HepG2 (cell line): ENCODE measurements around the gene CYP4X1. TPM values are rescaled to one million over a fixed set of nuclear protein-coding genes. Genes with fewer than 3 reads are reported as not detected.

Experiments used
- ATAC-seq: fragments of 200-7000 bp; cut with Tn5 transposase; 3 replicates; pipeline ENCODE4 v1.9.1; 2020; ENCODE audit warnings: mild to moderate bottlenecking, moderate library complexity
- BruUV-seq: library from RNA; stranded (reverse); fragments of 400-500 nt; replicated peaks from 2 replicates; lab custom pipeline; 2021; lab: Mats Ljungman, UMichigan
- CTCF ChIA-PET: fragments of 300-600 bp; formaldehyde crosslinking; extraction: SDS; loops from one replicate; lab custom pipeline; 2021; ENCODE audit warnings: low total read pairs, inconsistent platforms, low intra/inter-chr PET ratio; lab: Yijun Ruan, JAX
- POLR2A ChIA-PET: fragments of 350-600 bp; sonication (Branson Sonifier 250); formaldehyde crosslinking; loops from one replicate; lab custom pipeline; 2020; ENCODE audit warnings: antibody characterized with exemption, inconsistent platforms; lab: Yijun Ruan, JAX
- DNase-seq: peaks from one replicate; pipeline ENCODE4 v3.0.0-alpha.2; 2015; ENCODE audit warnings: low spot score
- FAIRE-seq: peaks from 3 replicates; lab custom pipeline; 2011; peaks lifted over from hg19 to GRCh38; lab: Jason Lieb, UNC
- H2AFZ ChIP-seq: one replicate; pipeline ENCODE4 v1.6.1; 2011; ENCODE audit warnings: low read length, inconsistent platforms
- H3K27ac ChIP-seq: fragments of 300-600 bp; 3 replicates; pipeline ENCODE4 v1.8.0; 2011; ENCODE audit warnings: mixed run types, mild to moderate bottlenecking, mixed read lengths, low read length, inconsistent platforms; ENCODE audit not compliant: insufficient read depth; ENCODE audit errors: extremely low read length
- H3K27me3 ChIP-seq, 2 experiments: fragments of 200-600 bp in 1 of 2; 2 replicates in 1 of 2; 3 replicates in 1 of 2; pipeline versions ENCODE4 v1.6.0 to v1.8.0; 2011; ENCODE audit warnings: low read length in 2 of 2, mild to moderate bottlenecking in 2 of 2, moderate library complexity in 2 of 2, inconsistent platforms in 1 of 2; ENCODE audit not compliant: insufficient read depth in 2 of 2, control insufficient read depth in 1 of 2
- H3K36me3 ChIP-seq, 2 experiments: fragments of 200-600 bp in 1 of 2; replicated peaks in 1 of 2; 2 replicates in 1 of 2; 3 replicates in 1 of 2; pipeline versions ENCODE4 v1.5.1 to v1.8.0; 2011; ENCODE audit warnings: low read length in 2 of 2, inconsistent platforms in 1 of 2; ENCODE audit not compliant: insufficient read depth in 2 of 2, control insufficient read depth in 1 of 2
- H3K4me1 ChIP-seq: 2 replicates; pipeline ENCODE4 v1.5.1; 2012; ENCODE audit warnings: low read length, inconsistent platforms; ENCODE audit not compliant: insufficient read depth
- H3K4me2 ChIP-seq: 2 replicates; pipeline ENCODE4 v1.6.0; 2011; ENCODE audit warnings: low read depth, low read length, inconsistent platforms
- H3K4me3 ChIP-seq, 3 experiments: fragments of 200-600 bp in 1 of 3; sonication (generic), shearing (Covaris generic) in 1 of 3; replicated peaks in 1 of 3; 2 replicates each; pipeline ENCODE4 v1.5.1; 2011 to 2016; ENCODE audit warnings: low read length in 3 of 3, inconsistent platforms in 2 of 3, low read depth in 2 of 3, mild to moderate bottlenecking in 2 of 3, control low read depth in 1 of 3, mixed read lengths in 1 of 3; ENCODE audit not compliant: insufficient read depth in 1 of 3
- H3K79me2 ChIP-seq: one replicate; pipeline ENCODE4 v1.6.1; 2011; ENCODE audit warnings: low read length, inconsistent platforms; ENCODE audit not compliant: insufficient read depth
- H3K9ac ChIP-seq: 2 replicates; pipeline ENCODE4 v1.6.0; 2011; ENCODE audit warnings: mild to moderate bottlenecking, low read depth, low read length, inconsistent platforms; ENCODE audit not compliant: insufficient read depth
- H3K9me3 ChIP-seq: 2 replicates; pipeline ENCODE4 v1.5.1; 2012; ENCODE audit warnings: mild to moderate bottlenecking, low read length
- H4K20me1 ChIP-seq: 2 replicates; pipeline ENCODE4 v1.6.0; 2011; ENCODE audit warnings: inconsistent platforms, mild to moderate bottlenecking, low read length, moderate library complexity; ENCODE audit not compliant: insufficient read depth
- CENPX ChIP-seq: sonication (generic); formaldehyde crosslinking; IDR thresholded peaks from 2 replicates; pipeline ENCODE4 v1.9.0; 2021; ENCODE audit warnings: mild to moderate bottlenecking, missing genetic modification reagents, moderate library complexity
- ELF4 ChIP-seq: sonication (generic); formaldehyde crosslinking; IDR thresholded peaks from 2 replicates; pipeline ENCODE4 v1.5.0; 2020; ENCODE audit warnings: missing genetic modification reagents, mild to moderate bottlenecking, moderate library complexity, borderline replicate concordance
- ZNF232 ChIP-seq: sonication (generic); formaldehyde crosslinking; IDR thresholded peaks from 2 replicates; pipeline ENCODE4 v1.4.0; 2020; ENCODE audit warnings: missing genetic modification reagents, borderline replicate concordance
- ZNF567 ChIP-seq: sonication (generic); formaldehyde crosslinking; IDR thresholded peaks from 2 replicates; pipeline ENCODE4 v1.8.1; 2023; ENCODE audit warnings: mild to moderate bottlenecking, missing genetic modification reagents, borderline replicate concordance
- ZNF7 ChIP-seq: IDR thresholded peaks from 2 replicates; pipeline ENCODE4 v1.6.1; 2016; ENCODE audit warnings: missing biosample characterization, missing genetic modification reagents
- WGBS: methylation state at CpG from one replicate; pipeline ENCODE4 v1.1.6; 2017; ENCODE audit warnings: low lambda C conversion rate; 5-methylcytosine and 5-hydroxymethylcytosine counted together
- in situ Hi-C: cut with HindIII; loops from 2 replicates; pipeline ENCODE4 v1.10.0; 2017; ENCODE audit warnings: low pct_unique_long_range_greater_than_20kb; ENCODE audit not compliant: extremely low pct_ligation_motif_present
- intact Hi-C: fragments of 100-400 bp; cut with micrococcal nuclease; formaldehyde crosslinking; loops from one replicate; pipeline ENCODE4 v1.10.0; 2022; ENCODE audit not compliant: unreplicated experiment
- polyA plus RNA-seq, 8 experiments: library from polyadenylated mRNA; depleted of rRNA in 3 of 8; stranded (reverse) in 7 of 8; unstranded in 1 of 8; fragments of >200 nt; fragmentation: Illumina TruSeq in 4 of 8; extraction: Trizol in 4 of 8; gene quantifications; 2 replicates each; pipeline versions ENCODE4 v1.2.1 to v1.2.3, GENCODE V29; 2011 to 2016; ENCODE audit warnings: low read depth in 4 of 8, missing spikeins in 1 of 8, mixed read lengths in 1 of 8; ENCODE audit not compliant: insufficient read depth in 1 of 8
- total RNA-seq, 5 experiments: library from RNA; depleted of rRNA; stranded (reverse); fragments of >200 nt; fragmentation: Illumina TruSeq; extraction: Trizol; gene quantifications; 2 replicates each; pipeline ENCODE4 v1.2.3, GENCODE V29; 2016; ENCODE audit warnings: low read depth in 1 of 5
- TF ChIP-seq, protein P1 (sequence below): sonication (generic); formaldehyde crosslinking; IDR thresholded peaks from 2 replicates; pipeline ENCODE4 v1.4.0; 2020; ENCODE audit warnings: missing genetic modification reagents
- TF ChIP-seq, protein P2 (sequence below): sonication (generic); formaldehyde crosslinking; IDR thresholded peaks from 2 replicates; pipeline ENCODE4 v1.5.0; 2020; ENCODE audit warnings: missing genetic modification reagents
- TF ChIP-seq, protein P3 (sequence below): sonication (generic); formaldehyde crosslinking; IDR thresholded peaks from 2 replicates; pipeline ENCODE4 v1.8.0; 2023; ENCODE audit warnings: mild to moderate bottlenecking, missing genetic modification reagents

The CYP4X1 gene
- total and polyA plus RNA-seq, 2 of the 13 experiments (the other 11 are each of a cell fraction or from before 2014, with no cell fraction given), result 0.07 TPM; not detected in 1

DNA sequence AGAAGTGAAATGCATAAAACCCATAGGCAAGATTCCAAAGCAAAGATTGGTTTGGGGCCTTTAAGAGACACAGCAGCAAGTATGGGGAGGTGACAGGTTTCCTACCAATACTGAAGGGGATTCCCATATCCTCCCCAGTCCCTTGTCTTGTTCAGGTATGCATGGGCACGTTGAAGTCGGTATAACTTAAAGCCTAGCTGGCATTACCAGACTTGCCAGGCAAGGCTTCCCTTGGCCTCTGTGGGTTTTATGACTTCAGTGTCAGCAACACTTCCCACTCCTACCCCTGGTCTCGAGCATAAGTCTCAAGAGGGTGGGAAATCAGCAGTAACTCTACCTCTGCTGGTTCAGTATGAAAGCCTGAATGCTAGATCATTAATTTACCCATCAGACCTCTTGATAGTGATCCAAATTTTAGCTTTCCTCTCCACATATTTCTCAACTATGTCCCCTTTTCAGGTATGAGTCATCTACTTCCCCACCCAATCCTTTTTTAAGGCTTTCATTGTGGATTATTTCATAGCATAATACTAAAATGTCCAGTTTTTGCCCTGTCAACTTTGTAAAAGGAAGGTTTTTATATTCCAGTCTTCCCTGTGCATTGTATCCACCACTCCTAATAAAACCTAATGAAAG, 6.8 kb downstream of the CYP4X1 start (continued):
- TF ChIP-seq, protein P1, sequence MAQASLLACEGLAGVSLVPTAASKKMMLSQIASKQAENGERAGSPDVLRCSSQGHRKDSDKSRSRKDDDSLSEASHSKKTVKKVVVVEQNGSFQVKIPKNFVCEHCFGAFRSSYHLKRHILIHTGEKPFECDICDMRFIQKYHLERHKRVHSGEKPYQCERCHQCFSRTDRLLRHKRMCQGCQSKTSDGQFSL (CRISPR knock-in tag), result no peak
- TF ChIP-seq CENPX, result no peak
- TF ChIP-seq ELF4, result no peak

DNA sequence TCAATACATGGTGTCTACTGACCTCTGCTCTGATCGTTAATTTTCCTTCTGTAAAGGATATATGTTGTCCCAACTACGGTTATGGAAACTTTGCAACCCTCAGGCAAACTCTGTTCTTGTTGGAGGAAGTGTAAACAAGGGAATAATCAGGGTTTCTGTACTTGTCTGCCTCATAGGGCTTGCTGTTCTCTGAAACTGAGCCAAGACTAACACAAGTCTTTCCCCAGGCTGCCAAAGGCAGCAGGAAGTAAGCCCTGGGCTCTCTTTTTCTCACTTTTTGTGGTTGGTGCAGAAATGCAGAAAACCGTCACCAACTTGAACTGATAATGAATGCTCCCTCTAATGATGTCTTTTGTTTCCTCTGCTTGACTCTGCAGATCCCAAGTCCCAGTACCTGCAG, 7.6 kb downstream of the CYP4X1 start:
- Histone ChIP-seq H3K4me1 (peaks cover 8% of the 10 kb centered on the region), H3K27me3 (no peaks in the 10 kb centered on the region; a peak in 1 of 5 replicates), H4K20me1 (no peaks in the 10 kb centered on the region), H2AFZ (no peak overlapping the region), H3K9me3 (no peaks in the 10 kb centered on the region), H3K4me2 (no peak overlapping the region), H3K79me2 (no peaks in the 10 kb centered on the region), H3K4me3 (no peak overlapping the region), H3K9ac (no peak overlapping the region), H3K27ac (no peak overlapping the region), H3K36me3 (no peaks in the 10 kb centered on the region)
- CTCF ChIA-PET, result no interaction called here
- WGBS, result 0% methylated on average over 2 of the region's 3 CpGs
- in situ Hi-C loops, result no loop called here
- FAIRE-seq (no peak), DNase-seq (no peak), ATAC-seq (no peak)
- POLR2A ChIA-PET, result no interaction called here
- intact Hi-C loops, result no loop called here
- TF ChIP-seq ZNF567 (no peak), ZNF7 (CRISPR knock-in tag) (peak; percentile 66; the same call in 1 of the 2 replicates), ZNF232 (CRISPR knock-in tag) (no peak)
- TF ChIP-seq, protein P2, sequence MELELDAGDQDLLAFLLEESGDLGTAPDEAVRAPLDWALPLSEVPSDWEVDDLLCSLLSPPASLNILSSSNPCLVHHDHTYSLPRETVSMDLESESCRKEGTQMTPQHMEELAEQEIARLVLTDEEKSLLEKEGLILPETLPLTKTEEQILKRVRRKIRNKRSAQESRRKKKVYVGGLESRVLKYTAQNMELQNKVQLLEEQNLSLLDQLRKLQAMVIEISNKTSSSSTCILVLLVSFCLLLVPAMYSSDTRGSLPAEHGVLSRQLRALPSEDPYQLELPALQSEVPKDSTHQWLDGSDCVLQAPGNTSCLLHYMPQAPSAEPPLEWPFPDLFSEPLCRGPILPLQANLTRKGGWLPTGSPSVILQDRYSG (CRISPR knock-in tag), result no peak
- TF ChIP-seq, protein P3, sequence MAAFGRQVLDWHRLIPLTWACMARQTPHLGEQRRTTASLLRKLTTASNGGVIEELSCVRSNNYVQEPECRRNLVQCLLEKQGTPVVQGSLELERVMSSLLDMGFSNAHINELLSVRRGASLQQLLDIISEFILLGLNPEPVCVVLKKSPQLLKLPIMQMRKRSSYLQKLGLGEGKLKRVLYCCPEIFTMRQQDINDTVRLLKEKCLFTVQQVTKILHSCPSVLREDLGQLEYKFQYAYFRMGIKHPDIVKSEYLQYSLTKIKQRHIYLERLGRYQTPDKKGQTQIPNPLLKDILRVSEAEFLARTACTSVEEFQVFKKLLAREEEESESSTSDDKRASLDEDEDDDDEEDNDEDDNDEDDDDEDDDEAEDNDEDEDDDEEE (CRISPR knock-in tag), result no peak
- BruUV-seq, result no TSS peak
